ENCODE results near the gene DTX1.
A peak's percentile ranks its signal among the peaks of the same experiment; 100 is the strongest.

DTX1 gene

GRCh38 chr12:113072136-113072535, 15.6 kb downstream of the DTX1 start:
- peak; percentile 23 for DNase-seq

GRCh38 chr12:113073586-113073985, 17.1 kb downstream of the DTX1 start:
- no peak for DNase-seq

- no peak for DNase-seq
Measured at GRCh38 chr12:113075137-113075683, 18.7 kb downstream of the DTX1 start.

- no peak for DNase-seq
Measured at GRCh38 chr12:113077057-113077858, 20.7 kb downstream of the DTX1 start.

- no peak for DNase-seq
Measured at GRCh38 chr12:113077859-113078255, 21.3 kb downstream of the DTX1 start.

- no peak for DNase-seq
Measured at GRCh38 chr12:113081873-113082272, 25.3 kb downstream of the DTX1 start.

GRCh38 chr12:113082486-113083148, 26.1 kb downstream of the DTX1 start:
- DNase-seq: no peak

- DNase-seq: no peak
Measured at GRCh38 chr12:113083863-113084435, 27.4 kb downstream of the DTX1 start.

GRCh38 chr12:113086249-113087164, 30.0 kb downstream of the DTX1 start:
- DNase-seq: no peak

- no peak for DNase-seq
Measured at GRCh38 chr12:113087193-113087592, 30.7 kb downstream of the DTX1 start.

- DNase-seq: no peak
Measured at GRCh38 chr12:113088037-113088436, 31.5 kb downstream of the DTX1 start.

- DNase-seq: no peak
Measured at GRCh38 chr12:113088971-113089756, 32.6 kb downstream of the DTX1 start.

GRCh38 chr12:113089839-113090238, 33.3 kb downstream of the DTX1 start:
- DNase-seq: no peak

- no peak for DNase-seq
Measured at GRCh38 chr12:113090740-113091139, 34.2 kb downstream of the DTX1 start.

GRCh38 chr12:113091506-113091905, 35.0 kb downstream of the DTX1 start:
- no peak for DNase-seq

- DNase-seq: no peak
Measured at GRCh38 chr12:113092607-113093408, 36.3 kb downstream of the DTX1 start.

GRCh38 chr12:113093409-113094101, 37.0 kb downstream of the DTX1 start:
- no peak for DNase-seq

- no peak for DNase-seq
Measured at GRCh38 chr12:113094738-113095137, 38.2 kb downstream of the DTX1 start.

- DNase-seq: no peak
Measured at GRCh38 chr12:113095405-113095804, 38.9 kb downstream of the DTX1 start.

All from NCI-H2029 (cell line).